ENCODE results near the gene MMS22L. TPM values are rescaled to one million over a fixed set of nuclear protein-coding genes. Genes with fewer than 3 reads are reported as not detected.

The MMS22L gene
- polyA plus RNA-seq, 1 donor (not counting 4 experiments of a cell fraction or from before 2014, with no cell fraction given) = 14.3 TPM

DNA sequence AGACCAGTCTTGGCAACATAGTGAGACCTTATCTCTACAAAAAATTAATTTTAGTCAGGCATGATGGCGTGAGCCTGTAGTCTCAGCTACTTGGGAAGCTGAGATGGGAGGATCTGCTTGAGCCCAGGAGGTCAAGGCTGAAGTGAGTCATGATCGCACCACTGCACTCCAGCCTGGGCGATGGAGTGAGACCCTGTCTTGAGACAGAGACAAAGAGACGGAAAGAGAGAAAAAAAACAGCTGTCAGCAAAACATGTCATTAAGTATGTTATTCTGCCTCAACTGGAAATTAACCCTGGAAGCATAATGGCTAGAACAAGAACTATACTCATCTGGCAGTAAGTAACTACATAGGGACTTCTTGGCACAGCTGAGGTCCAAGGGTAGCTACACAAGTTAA is 7.2 kb downstream of the MMS22L start:
- Histone ChIP-seq H3K27me3 (ENCODE audit: control insufficient read depth, extremely low read depth, insufficient read depth, low read length) (no peaks in the 10 kb centered on the region), H3K27ac (ENCODE audit: control insufficient read depth, insufficient read depth, low read length) (no peak overlapping the region), H4K20me1 (ENCODE audit: control insufficient read depth, extremely low read depth, insufficient read depth, low read length) (no peaks in the 10 kb centered on the region), H3K36me3 (ENCODE audit: control insufficient read depth in 2 of 2, extremely low read depth in 1 of 2, insufficient read depth in 2 of 2, low read length in 2 of 2) (peaks cover 1 to 6% of the 10 kb centered on the region in 2 experiments), H3K79me2 (ENCODE audit: control insufficient read depth, insufficient read depth, low read length) (peaks cover 7% of the 10 kb centered on the region), H3K9me3 (ENCODE audit: control insufficient read depth, low read depth, low read length) (no peaks in the 10 kb centered on the region), H3K4me2 (ENCODE audit: control insufficient read depth, extremely low read depth, insufficient read depth, low read depth, low read length) (no peak overlapping the region), H3K9me1 (ENCODE audit: control insufficient read depth, extremely low read depth, insufficient read depth, low read length) (no peaks in the 10 kb centered on the region), H3K4me1 (ENCODE audit: control insufficient read depth, extremely low read depth, insufficient read depth, low read length) (peaks cover under 1% of the 10 kb centered on the region), H3K4me3 (ENCODE audit: control insufficient read depth in 2 of 3, extremely low read depth in 1 of 3, insufficient read depth in 2 of 3, low read depth in 1 of 3, low read length in 3 of 3) (no peak overlapping the region), H2AFZ (ENCODE audit: control insufficient read depth, low read length) (no peak overlapping the region), H3K9ac (ENCODE audit: control insufficient read depth, extremely low read depth, insufficient read depth, low read length) (no peak overlapping the region)
- dilution Hi-C loops (cut with MboI; ENCODE audit: extremely low pct_ligation_motif_present, low sequenced_read_pairs) = no loop called here
- TF ChIP-seq EZH2 (IDR thresholded peaks at IDR 0.05; ENCODE audit: low read length) (no peak), CTCF (optimal IDR thresholded peaks at IDR 0.05 in 1 of 3, IDR thresholded peaks at IDR 0.05 in 1 of 3, conservative IDR thresholded peaks at IDR 0.05 in 1 of 3; ENCODE audit: extremely low read depth in 1 of 3, insufficient read depth in 2 of 3, low read length in 3 of 3) (no peak)
- DNase-seq (ENCODE audit: low read depth, low spot score) = no peak
- FAIRE-seq = no peak

DNA sequence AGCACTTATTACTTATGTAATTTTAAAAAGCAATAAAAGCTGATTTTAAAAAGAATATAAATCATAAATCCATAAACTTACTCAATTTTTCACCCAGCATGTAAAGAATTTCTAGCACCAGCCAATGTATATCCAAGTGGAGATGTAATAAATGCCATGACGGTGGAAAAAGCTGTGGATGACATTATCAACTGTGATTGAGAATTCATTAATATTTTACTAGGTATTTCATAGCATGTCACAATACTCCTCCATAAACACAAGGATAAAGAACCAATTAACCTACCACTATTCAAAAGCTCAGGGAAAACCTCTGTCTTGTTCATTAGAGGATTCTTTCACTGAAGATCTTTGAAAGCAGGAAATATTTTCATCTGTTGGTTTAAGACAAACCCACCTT is 13.2 kb downstream of the MMS22L start:
- Histone ChIP-seq H3K36me3 (ENCODE audit: control insufficient read depth in 2 of 2, extremely low read depth in 1 of 2, insufficient read depth in 2 of 2, low read length in 2 of 2) (peaks cover 0 to 3% of the 10 kb centered on the region in 2 experiments), H3K9ac (ENCODE audit: control insufficient read depth, extremely low read depth, insufficient read depth, low read length) (no peak overlapping the region), H3K4me2 (ENCODE audit: control insufficient read depth, extremely low read depth, insufficient read depth, low read depth, low read length) (no peak overlapping the region), H4K20me1 (ENCODE audit: control insufficient read depth, extremely low read depth, insufficient read depth, low read length) (no peaks in the 10 kb centered on the region), H3K4me3 (ENCODE audit: control insufficient read depth in 2 of 3, extremely low read depth in 1 of 3, insufficient read depth in 2 of 3, low read depth in 1 of 3, low read length in 3 of 3) (no peak overlapping the region), H3K27me3 (ENCODE audit: control insufficient read depth, extremely low read depth, insufficient read depth, low read length) (no peaks in the 10 kb centered on the region), H3K27ac (ENCODE audit: control insufficient read depth, insufficient read depth, low read length) (no peak overlapping the region), H3K79me2 (ENCODE audit: control insufficient read depth, insufficient read depth, low read length) (no peaks in the 10 kb centered on the region), H3K9me3 (ENCODE audit: control insufficient read depth, low read depth, low read length) (no peaks in the 10 kb centered on the region), H3K4me1 (ENCODE audit: control insufficient read depth, extremely low read depth, insufficient read depth, low read length) (no peaks in the 10 kb centered on the region), H3K9me1 (ENCODE audit: control insufficient read depth, extremely low read depth, insufficient read depth, low read length) (no peaks in the 10 kb centered on the region), H2AFZ (ENCODE audit: control insufficient read depth, low read length) (no peak overlapping the region)
- FAIRE-seq (no peak), DNase-seq (ENCODE audit: low read depth, low spot score) (no peak)
- TF ChIP-seq EZH2 (IDR thresholded peaks at IDR 0.05; ENCODE audit: low read length) (no peak), CTCF (optimal IDR thresholded peaks at IDR 0.05 in 1 of 3, IDR thresholded peaks at IDR 0.05 in 1 of 3, conservative IDR thresholded peaks at IDR 0.05 in 1 of 3; ENCODE audit: extremely low read depth in 1 of 3, insufficient read depth in 2 of 3, low read length in 3 of 3) (no peak)
- dilution Hi-C loops (cut with MboI; ENCODE audit: extremely low pct_ligation_motif_present, low sequenced_read_pairs) = no loop called here
